ENCODE data around the gene MYO9A.

GRCh38 chr15:72160696-72161245, 42.8 kb upstream of the MYO9A start:
- TF ChIP-seq CTCF (IDR thresholded peaks at IDR 0.05) (no peak), POLR2A (IDR thresholded peaks at IDR 0.05) (no peak), POLR2AphosphoS5 (IDR thresholded peaks at IDR 0.05) (no peak)

Measured in breast epithelium (tissue), 3 donors.